Fibroblast of gingiva (primary cell): ENCODE measurements around the gene RGS12.

ENCODE experiments used
- DNase-seq: peaks from one replicate; pipeline ENCODE4 v3.0.0-alpha.2; 2011; ENCODE audit warnings: low read depth

The RGS12 gene

DNA sequence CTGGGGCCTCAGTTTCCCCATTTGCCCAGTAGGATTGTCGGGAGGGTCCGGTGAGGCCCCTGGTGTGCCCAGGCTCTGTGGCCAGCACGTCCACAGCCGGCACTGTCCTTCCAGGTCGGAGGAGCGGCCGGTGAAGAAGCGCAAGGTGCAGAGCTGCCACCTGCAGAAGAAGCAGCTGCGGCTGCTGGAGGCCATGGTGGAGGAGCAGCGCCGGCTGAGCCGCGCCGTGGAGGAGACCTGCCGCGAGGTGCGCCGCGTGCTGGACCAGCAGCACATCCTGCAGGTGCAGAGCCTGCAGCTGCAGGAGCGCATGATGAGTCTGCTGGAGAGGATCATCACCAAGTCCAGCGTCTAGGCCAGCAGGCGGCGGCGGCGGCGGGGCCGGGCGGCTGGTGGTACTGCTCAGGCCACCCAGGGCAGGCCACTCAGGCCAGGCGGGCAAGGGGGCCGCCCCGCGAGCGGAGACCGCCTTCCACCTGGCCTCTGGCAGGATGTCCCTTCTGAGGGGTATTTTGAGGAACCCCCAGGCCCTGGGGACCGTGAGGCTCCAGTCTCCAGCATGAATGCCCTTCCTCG is 37.1 kb upstream of the RGS12 start:
- no peak for DNase-seq

DNA sequence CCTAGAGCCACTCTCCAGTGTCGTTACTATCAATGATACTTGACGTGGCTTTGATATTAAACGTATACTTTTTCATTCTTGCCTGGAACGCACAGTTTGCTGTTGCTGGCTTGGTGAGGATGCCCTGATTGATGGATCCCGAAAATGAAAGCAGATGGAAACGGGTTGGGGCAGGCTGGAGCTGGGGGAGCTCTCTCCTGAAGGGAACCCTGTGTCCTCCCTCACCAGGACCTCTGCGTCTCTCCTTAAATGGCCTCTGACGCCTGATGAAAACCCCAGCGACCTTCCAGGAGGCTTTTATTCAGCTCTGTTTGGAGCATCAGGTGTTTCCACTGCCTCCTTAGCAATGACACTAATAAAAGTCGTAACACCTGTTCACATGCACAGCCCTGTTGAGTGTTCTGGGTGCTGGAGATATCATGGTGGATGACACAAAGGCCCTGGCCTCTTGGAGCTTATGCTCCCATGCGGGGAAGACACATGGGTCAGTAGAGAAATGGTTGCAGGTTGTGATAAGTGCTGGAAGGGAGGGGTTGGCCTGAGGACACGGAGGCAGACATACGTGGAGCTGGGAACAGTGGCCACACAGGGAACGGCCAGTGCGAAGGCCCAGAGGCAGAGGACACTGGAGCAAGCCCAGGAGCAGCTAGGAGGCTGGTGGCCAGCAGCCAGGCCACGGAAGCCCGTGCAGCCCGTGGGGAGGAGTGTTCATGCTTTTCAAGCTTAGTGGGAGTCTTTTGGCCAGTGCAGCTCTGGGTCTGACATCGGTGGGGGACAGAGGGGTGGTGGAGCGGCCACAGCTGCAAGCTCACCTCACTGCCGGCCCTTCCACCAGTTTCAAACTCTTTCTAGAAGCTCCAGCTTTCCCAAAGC is 36.4 kb upstream of the RGS12 start:
- DNase-seq = no peak

DNA sequence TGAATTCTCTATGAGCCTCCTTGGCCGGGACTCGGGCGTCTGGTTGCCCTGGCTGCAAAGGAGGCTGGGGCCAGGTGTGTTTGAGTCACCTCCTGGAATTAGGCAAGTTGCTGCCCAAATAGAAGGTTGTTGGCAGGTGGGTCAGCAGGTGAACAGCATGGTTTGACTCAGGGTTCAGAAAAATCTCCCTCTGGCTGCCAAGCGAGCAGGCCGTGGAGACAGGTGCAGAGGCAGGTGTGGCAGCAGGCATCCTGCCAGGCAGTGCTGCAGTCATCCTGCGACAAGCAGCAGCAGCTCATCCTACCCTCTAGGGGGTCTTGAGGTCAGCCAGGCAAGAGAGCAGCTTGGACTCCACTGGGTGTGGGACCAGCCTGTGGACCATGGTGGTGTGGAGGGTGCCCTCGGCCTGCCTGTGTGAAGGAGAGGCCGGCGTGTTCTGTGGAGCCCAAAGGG is 35.7 kb upstream of the RGS12 start:
- no peak for DNase-seq

DNA sequence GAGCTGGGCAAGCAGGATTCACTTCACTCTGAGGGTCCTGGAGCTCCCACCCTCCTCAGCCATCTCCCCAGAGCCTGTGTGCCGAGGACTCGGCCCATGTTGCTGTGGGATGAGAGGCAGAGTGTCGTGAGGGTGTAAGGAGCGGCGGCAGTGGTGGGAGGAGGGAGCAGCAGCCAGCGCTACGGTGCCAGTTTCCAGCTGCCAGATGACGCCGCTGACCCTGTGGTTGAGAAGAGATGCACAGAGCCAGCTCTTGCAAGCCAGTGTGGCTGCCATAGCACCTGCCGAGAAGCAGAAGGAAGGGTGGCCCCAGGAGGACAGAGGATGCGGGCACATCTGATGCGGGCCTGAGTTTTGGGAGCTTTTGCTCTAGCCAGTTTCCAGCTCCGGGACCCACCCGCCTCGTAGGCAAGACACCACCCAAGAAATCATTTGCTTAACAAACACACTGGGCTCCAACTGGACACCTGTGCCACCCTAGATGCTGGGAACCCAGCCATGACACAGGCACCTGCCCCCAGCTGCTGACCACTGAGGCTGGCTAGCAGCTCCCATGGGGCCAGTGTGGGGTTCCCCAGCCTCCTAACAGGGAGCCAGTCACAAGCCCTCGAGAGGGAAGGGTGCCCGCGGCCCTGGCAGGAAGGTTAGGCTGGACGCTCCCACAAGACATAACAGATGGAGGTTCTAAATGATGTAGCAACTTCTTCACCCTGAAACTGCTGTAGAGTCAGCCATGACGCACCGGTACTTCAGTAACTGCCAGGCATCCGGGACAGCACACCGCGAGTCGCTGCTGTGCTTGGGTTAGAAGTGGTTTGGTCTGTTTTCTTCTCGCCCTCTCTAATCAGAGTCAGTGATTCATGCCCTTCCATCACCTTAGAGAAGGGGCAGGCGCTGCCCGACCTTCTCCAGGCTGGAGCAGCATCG is 35.0 kb upstream of the RGS12 start:
- DNase-seq = no peak

DNA sequence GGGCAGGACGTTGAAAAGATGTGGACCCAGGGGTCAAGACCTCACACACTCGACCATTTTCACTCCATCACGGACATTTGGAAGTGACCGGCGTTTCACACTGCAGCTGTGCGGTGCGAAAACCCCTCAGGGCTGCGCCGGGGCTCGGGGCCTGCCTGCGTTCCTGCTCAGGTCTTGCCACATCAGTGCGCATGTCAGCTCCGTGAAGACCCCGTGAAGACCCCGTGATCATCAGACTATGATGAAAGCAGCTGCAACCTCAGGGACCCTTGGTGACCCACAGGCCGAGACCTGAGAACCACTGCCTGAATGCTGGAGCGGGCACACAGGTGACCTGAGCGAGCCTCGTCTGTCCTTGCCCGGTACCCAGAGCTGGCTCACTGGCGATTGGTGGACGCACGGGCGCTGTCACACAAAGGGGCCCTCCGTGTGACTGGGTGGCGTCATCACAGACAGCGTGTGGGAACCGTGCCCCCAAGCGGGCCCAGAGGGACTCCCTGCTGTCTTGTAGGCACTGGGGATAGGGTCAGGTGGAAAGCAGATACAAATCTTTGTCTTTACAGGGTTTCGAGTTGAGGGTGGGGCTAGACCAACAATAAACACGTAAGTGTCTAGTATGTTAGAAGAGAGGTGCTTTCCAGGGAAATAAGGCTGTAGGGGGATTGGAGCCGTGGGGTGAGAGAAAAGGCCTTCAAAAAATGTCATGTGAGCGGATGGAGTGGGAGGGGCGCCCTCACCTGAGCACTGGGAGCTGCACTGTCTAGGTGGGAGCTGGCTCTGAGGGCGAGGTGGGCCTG is 31.2 kb upstream of the RGS12 start:
- no peak for DNase-seq

DNA sequence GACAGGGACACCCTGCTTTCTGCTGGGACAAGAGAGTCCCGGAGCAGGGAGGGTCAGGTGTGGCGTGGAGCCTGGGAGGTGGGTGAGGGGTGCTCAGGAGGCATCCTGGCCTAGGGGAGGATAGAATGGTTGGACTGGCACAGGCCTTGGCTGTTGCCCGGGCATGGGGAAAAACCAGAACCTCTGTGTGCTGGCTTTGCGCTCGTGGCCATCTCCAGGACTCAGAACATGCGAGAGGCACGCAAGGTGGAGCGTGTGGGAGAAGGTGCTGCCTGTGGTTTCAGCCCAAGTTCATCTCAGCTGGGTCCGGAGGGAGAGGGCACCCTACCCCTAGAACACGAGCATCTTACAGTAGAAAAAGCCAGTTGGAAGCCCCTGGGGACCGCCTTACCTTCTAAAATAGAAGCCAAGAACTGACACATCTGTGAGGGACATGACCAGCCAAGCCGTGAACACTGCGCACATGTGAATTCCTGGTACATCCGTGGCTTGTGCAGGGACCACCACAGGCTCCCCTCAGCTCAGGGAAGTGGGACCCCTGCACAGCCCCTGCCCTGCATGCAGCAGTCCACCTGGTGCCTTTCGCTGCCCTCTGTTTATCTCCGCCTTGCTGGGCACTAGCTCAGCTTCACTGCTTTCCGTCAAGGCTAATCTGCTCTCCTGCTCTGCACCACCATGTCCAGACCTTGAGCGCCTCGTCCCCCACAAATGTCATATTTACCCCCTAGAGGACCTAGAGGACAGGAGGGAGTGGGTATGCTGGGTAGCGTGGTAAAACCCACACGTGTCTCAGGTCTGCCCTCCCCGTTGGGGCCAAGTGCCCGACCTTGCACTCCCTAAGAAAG is 30.4 kb upstream of the RGS12 start:
- DNase-seq = no peak

DNA sequence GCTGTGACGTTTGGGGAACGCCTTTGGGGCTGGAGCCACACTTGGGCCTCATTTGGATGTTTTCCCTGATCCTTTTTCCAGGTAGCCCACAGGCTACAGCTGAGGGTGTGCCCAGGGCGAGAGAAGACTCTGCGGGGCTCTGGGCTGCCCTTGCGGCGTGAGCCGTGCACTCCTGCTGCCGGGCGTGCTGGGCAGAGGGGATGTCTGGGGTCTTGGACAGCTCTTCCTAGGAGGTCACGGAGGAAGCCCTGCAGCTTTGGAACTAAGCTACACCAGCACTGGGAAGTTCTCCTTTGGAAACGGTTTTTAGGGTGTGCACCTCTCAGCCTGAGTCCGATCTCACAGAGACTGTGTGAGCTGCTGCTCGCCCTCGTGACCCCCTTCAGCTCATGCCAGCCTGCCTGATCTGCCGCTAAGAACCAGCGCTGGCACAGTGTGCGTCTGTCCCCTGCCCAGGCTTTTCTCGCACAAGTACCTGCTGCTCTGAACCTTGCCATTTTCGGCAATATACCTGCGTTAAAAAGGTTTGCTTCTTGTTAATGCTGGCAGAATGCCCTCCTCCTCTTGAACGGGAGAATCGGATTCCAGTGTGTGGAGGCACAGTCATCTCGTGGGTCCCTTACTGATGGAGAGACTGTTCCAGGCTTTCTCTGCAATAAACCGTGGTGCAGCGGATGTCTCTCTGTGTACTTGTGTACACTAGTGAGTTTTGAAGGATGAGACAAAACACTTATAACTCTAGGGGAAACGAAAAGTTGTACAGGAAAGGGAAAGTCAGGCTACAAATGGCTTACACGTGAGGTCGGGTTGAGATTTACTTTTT is 29.6 kb upstream of the RGS12 start:
- DNase-seq = no peak

DNA sequence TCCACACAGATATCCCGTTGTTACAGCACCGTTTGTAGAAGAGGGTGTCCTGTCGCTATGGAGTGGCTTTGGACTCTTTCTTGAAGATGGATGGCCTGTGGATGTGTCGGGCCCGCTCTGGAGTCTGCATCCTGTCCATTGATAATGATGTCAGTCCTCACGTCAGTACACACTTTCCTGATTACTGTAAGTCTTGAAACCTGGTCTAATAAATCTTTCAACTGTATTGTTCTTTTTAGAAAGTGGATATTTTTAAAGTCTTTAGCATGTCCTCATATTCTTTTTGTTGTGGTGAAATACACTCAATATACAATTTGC is 29.0 kb upstream of the RGS12 start:
- no peak for DNase-seq

DNA sequence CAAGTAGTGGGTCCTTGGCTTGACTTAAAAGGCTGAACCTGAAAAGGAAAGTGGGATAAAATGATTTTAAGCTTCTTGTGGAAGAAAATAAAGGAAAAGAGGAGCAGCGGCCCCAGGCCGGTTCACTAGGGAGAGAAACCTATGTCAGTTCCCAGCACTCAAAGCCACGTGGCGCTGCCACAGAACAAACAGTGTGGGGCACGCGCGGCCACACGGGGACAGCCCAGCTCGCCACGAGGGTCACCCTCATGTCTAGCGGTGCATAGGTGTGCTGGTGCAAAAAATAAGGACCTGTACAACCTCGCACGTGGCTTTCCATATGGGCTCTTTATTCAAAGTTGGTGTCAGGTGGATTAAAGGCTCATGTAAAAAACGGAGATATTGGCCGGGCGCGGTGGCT is 26.7 kb upstream of the RGS12 start:
- DNase-seq = no peak

DNA sequence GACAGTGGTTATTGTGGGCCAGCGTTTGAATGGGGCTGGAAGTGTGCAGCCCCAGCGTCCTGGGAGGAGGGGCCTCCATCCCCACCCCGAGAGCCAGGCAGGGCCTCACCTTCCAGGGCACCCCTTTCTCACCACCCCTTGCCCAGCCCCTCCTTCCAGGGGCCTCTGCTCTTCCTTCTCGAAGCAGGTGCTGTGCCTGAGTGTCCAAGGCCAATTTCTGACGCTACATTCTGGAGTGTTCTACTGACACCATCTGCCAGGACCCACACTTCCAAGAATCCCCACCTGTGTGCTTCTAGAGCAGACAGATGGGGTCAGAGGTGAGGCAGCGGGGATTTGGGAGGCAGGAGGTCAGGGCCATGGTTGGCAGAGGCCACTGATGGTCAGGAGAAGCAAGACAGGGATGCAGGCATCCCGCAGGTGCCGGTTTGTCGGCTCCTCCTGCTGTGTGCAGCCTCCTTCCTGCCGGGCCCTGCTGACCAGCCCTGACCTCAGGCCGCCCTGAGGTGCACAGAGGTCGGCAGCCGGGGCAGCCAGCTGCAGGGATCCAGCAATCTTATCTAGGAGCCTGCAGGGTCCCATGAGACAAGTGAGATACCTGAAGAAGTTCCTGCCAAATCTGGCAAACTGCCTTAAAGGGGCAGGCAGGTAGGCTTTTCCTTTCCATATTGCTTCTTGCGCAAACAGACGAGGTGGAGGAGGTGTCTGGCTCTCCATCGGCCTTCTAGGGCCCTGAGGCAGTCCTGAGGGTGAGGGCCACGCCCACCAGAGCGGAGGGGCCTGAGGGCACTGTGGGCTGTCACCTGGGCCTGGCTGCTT is 25.0 kb upstream of the RGS12 start:
- no peak for DNase-seq

DNA sequence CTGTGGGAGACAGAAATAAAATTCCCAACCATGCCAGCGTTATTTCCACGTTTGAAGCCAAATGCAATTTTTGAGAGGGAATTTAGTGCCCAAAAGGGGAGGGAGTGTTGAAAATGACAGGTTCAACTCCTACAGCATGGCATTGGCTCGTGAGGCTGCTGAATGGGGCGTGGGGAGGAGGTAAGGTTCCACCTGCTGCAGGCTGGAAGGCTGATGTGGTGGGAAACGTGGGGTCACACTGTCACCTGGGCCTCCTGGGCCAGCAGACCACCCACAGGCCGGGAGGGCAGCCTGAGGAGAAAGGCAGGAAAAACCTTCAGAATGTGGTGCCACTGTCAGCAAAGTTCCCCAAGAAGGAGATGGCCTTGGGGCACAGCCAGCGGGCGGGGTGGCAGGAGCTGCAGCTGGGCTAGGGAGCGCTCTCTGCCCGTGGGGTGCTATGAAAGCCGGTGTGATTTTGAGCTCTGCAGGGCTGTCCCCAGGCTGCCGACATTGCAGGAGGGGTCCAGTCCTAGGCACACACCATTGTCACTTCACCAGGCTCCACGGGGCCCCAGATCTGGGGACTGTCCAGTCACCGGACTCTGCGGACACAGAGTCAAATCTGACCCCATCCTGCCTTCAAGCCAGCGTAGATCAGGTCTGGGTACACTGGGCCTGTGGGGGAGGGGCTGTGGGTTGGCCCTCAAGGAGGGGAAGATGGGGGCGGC is 24.3 kb upstream of the RGS12 start:
- DNase-seq = no peak

DNA sequence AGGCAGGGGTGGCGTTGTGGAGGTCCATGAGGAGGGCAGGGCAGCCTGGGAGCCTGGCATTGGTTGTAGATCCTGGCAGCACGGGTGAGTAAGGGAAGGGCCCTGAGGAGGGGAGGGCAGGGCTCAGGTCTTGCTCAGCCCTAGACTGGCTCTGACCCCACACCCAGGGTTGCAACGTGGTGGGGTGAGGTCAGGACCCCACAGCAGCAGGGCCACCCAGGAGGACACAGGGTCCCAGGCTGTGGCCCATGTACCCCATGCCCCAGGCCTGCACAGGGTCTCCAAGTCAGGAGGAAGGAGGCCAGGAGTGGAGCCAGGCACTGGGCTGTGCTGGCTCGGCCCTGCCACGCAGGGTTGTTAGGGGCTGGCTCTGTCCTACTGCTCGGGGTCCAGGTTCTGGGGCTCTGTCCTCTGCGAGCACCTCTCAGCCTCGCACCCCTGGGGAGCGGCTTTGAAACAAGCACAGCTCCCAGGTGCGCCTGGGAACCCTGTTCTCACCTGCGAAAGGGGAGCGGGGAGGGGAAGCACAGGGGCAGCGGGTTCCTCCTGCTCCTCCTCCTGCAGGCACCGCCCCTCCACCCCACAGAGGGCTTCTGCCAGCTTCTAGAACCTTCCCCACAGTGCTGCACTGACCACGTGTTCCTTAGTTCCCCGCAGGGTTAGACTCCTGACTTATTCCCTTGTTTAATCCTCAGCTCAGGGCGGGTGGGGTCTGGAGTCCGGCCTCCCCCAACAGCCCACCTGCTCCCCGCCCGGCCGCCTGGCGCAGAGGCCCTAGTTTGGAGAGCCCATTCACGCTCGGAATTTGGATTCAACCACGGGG is 23.5 kb upstream of the RGS12 start:
- no peak for DNase-seq

DNA sequence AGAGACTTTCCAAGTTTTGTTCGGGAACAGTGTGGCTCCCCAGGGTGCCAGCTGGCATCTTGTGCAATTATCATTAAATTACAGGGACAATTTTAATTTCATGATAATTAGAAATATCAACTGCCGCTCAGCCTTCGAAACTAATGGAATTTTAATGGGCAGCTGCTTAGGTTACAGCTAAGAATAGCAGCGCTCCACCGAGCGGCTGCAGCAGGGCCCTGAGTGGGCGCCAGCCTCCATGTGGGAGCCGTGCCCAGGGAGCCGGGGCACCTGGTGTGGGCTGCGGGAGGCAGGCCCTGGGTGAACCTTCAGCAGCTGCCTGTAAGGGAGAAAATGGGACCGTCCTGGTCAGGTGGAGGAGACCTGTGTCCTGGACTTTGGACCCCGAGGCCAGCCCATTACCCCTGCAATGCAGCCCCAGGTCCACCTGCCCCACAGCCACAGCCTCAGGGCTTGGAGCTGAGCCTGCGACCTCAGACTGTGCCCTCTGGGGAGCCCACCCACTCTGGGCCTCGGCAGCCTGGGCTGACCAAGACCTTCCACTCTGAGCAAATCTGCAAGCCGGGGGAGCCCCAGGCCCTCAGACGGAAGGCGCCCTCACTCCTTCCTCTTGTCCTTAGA is 22.7 kb upstream of the RGS12 start:
- DNase-seq = no peak

DNA sequence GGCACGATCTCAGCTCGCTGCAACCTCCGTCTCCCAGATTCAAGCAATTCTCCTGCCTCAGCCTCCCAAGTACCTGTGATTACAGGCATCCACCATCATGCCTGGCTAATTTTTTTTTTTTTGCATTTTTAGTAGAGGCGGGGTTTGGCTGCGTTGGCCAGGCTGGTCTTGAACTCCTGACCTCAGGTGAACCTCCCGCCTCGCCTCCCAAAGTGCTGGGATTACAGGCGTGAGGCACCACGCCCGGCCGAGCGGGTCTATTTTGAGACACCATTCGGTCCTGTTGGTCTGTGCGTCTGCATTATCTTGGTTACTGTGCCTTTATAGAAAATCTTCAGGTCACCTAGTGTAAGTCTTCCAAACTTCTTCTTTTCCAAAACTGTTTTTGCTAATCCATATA is 21.7 kb upstream of the RGS12 start:
- no peak for DNase-seq

DNA sequence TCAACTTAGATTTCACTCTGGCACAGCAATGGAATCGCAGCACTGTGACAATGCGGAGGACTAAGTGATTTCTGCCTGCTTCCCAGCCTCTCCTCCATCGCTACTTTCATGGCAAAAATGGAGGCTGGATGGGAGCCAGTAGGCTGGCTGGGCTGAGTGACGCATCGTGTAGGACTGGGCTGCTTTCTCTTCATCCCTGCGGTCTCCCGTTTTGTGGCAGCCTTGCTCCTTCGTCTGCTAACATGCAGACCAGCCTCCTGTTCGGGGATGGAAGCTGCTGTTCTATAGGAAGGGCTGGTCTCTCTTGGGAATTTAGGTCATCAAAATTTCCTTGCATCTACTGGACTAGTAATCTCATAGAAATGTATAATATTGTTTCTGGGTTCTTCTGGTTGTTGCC is 15.8 kb upstream of the RGS12 start:
- no peak for DNase-seq

DNA sequence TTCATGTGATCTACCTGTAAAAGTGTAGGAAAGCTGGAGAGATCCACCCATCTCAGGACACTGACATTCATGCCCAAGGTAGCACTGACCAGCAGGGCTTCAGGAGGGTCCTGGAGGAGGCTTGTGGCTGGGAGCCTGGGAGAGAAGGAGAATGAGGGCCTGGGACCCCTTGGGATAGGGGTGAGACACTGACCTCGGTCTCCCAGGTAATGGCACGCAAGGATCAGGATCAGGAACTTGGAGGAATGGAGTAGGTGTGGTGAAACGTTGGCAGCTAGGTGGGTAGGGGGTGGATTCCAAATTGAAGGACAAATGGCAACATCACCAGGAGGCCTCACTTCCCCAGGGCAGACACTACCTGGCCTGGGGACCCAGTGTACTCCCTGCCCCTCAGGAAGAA is 12.4 kb upstream of the RGS12 start:
- DNase-seq = no peak

DNA sequence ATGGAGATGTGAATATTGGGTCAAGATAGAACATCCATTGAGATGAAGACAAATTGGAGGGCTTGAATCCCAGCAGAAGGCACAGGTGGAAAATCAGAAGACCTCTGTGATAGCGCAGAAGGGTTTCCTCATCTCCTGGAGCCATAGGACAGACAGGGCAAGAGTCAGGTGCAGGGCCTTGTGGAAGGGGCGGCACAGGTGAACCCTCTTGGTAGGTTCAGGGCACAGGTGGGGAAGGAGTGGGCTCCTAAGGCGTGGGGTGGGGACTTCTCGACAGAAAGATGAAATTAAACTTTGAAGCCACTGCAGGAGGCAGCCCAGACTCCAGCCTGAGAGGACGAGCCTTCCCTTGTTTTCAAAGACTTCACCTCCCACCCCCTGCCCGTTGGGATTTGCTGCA is 9.3 kb upstream of the RGS12 start:
- DNase-seq = no peak
